Mammary epithelial cell (primary cell): ENCODE results near the gene ZFYVE9.

ENCODE experiments used
- CTCF ChIP-seq, 2 donors: IDR thresholded peaks in 1 of 2; conservative IDR thresholded peaks in 1 of 2; 2 replicates each; pipeline ENCODE4 v1.5.1; 2011 to 2012; ENCODE audit warnings: inconsistent platforms in 2 of 2, low read length in 2 of 2, mild to moderate bottlenecking in 2 of 2, control low read depth in 1 of 2, low read depth in 1 of 2; ENCODE audit not compliant: insufficient read depth in 1 of 2; ENCODE audit errors: extremely low read depth in 1 of 2
- EZH2 ChIP-seq: IDR thresholded peaks from 2 replicates; pipeline ENCODE4 v1.6.1; 2012; ENCODE audit warnings: low read length, inconsistent platforms, borderline replicate concordance

GRCh38 chr1:52237430-52237829 is 95.5 kb downstream of the ZFYVE9 start:
- no peak for TF ChIP-seq CTCF (conservative IDR thresholded peaks at IDR 0.05 in 1 of 2, IDR thresholded peaks at IDR 0.05 in 1 of 2; ENCODE audit: extremely low read depth in 1 of 2, insufficient read depth in 1 of 2, low read depth in 1 of 2, low read length in 2 of 2)
- TF ChIP-seq EZH2, result no peak
